T-helper 2 cell (primary cell): ENCODE results near the gene TMEM101.
A peak's percentile ranks its signal among the peaks of the same experiment; 100 is the strongest.
"Not testable (repeated sequence)": the region's sequence is repeated elsewhere in the genome, so short reads cannot be mapped to it uniquely, and the experiment has no call there.

ENCODE experiments used
- DNase-seq, 5 experiments: peaks; one replicate each; pipeline versions ENCODE4 v3.0.0 to v3.0.0-alpha.2; 2012 to 2022
- total RNA-seq, 2 donors: gene quantifications; one replicate each; lab custom pipeline; 2026; lab: John Stamatoyannopoulos, UW

TMEM101 gene
- total RNA-seq: 5.9 to 14.4 reads per million in 2 donors

- peak; percentile 65 to 95 (median 82) for DNase-seq
Measured at GRCh38 chr17:44014437-44015172, at the start of gene TMEM101. TSS of gene TMEM101 (minus strand) at chr17:44014963. CDS start at chr17:44014952, 11 bp downstream.

- DNase-seq: no peak
Measured at GRCh38 chr17:44063704-44064639, 49.2 kb upstream of the TMEM101 start.

GRCh38 chr17:44062871-44063270, 48.1 kb upstream of the TMEM101 start:
- DNase-seq: no peak

GRCh38 chr17:44061446-44061845, 46.7 kb upstream of the TMEM101 start:
- DNase-seq: no peak

- DNase-seq: no peak
Measured at GRCh38 chr17:44059101-44059892, 44.5 kb upstream of the TMEM101 start.

- DNase-seq: no peak
Measured at GRCh38 chr17:44053125-44053872, 38.5 kb upstream of the TMEM101 start.

- DNase-seq: no peak
Measured at GRCh38 chr17:44049294-44050060, 34.7 kb upstream of the TMEM101 start.

GRCh38 chr17:44046893-44047292, 32.1 kb upstream of the TMEM101 start:
- DNase-seq: not testable (repeated sequence)

GRCh38 chr17:44045486-44045885, 30.7 kb upstream of the TMEM101 start:
- DNase-seq: no peak

GRCh38 chr17:44044071-44044470, 29.3 kb upstream of the TMEM101 start:
- DNase-seq: no peak

- DNase-seq: no peak
Measured at GRCh38 chr17:44043272-44043696, 28.5 kb upstream of the TMEM101 start.

GRCh38 chr17:44039829-44040635, 25.3 kb upstream of the TMEM101 start:
- DNase-seq: no peak

GRCh38 chr17:44038604-44039011, 23.8 kb upstream of the TMEM101 start:
- DNase-seq: no peak

- no peak for DNase-seq
Measured at GRCh38 chr17:44037471-44037870, 22.7 kb upstream of the TMEM101 start.

GRCh38 chr17:44034688-44035087, 19.9 kb upstream of the TMEM101 start:
- DNase-seq: not testable (repeated sequence)

- DNase-seq: no peak
Measured at GRCh38 chr17:44033861-44034408, 19.2 kb upstream of the TMEM101 start.

- DNase-seq: no peak
Measured at GRCh38 chr17:44030482-44030881, 15.7 kb upstream of the TMEM101 start.

GRCh38 chr17:44029736-44030135, 15.0 kb upstream of the TMEM101 start:
- DNase-seq: no peak

GRCh38 chr17:44024853-44025252, 10.1 kb upstream of the TMEM101 start:
- no peak for DNase-seq

- DNase-seq: no peak
Measured at GRCh38 chr17:44024271-44024663, 9.5 kb upstream of the TMEM101 start.
